Liver (tissue), 3 donors: Measurements from ENCODE around the gene SMIM14.

Experiments
- EGR1 ChIP-seq, 2 donors: IDR thresholded peaks; 2 replicates each; pipeline ENCODE4 v1.6.1; 2016 to 2018; ENCODE audit warnings: antibody characterized with exemption in 2 of 2, low read depth in 2 of 2
- GABPA ChIP-seq, 2 donors: IDR thresholded peaks in 1 of 2; conservative IDR thresholded peaks in 1 of 2; 2 replicates each; pipeline ENCODE4 v1.6.1; 2016; ENCODE audit warnings: antibody characterized with exemption in 2 of 2, mild to moderate bottlenecking in 1 of 2, moderate library complexity in 1 of 2
- JUND ChIP-seq, 2 donors: IDR thresholded peaks; 2 replicates each; pipeline ENCODE4 v1.6.1; 2016; ENCODE audit warnings: antibody characterized with exemption in 2 of 2
- MAX ChIP-seq: IDR thresholded peaks from 2 replicates; pipeline ENCODE4 v1.6.1; 2016; ENCODE audit warnings: antibody characterized with exemption
- NR2F2 ChIP-seq: IDR thresholded peaks from 2 replicates; pipeline ENCODE4 v1.6.1; 2016; ENCODE audit warnings: antibody characterized with exemption
- RAD21 ChIP-seq, 2 donors: IDR thresholded peaks; 2 replicates each; pipeline ENCODE4 v1.6.1; 2016; ENCODE audit warnings: antibody characterized with exemption in 2 of 2, mild to moderate bottlenecking in 2 of 2
- REST ChIP-seq: IDR thresholded peaks from 2 replicates; pipeline ENCODE4 v1.6.1; 2016; ENCODE audit warnings: antibody characterized with exemption, mild to moderate bottlenecking
- SP1 ChIP-seq: IDR thresholded peaks from 2 replicates; pipeline ENCODE4 v1.6.1; 2018; ENCODE audit warnings: antibody characterized with exemption, mild to moderate bottlenecking
- TAF1 ChIP-seq: conservative IDR thresholded peaks from 2 replicates; pipeline ENCODE4 v1.6.1; 2016; ENCODE audit warnings: antibody characterized with exemption, mild to moderate bottlenecking
- TF ChIP-seq, protein P1 (sequence below): fragments of 150-350 bp; IDR thresholded peaks from 2 replicates; pipeline ENCODE4 v1.5.1; 2017; ENCODE audit warnings: improper control_type of control experiment, low read depth, low read length; ENCODE audit not compliant: missing input control
- TF ChIP-seq, protein P2 (sequence below): IDR thresholded peaks from 2 replicates; pipeline ENCODE4 v1.6.1; 2016; ENCODE audit warnings: antibody characterized with exemption
- TF ChIP-seq, protein P3 (sequence below): IDR thresholded peaks from 2 replicates; pipeline ENCODE4 v1.6.1; 2016; ENCODE audit warnings: antibody characterized with exemption
- donor health status: healthy.
- donor health status: healthy.

- TF ChIP-seq, protein P1, sequence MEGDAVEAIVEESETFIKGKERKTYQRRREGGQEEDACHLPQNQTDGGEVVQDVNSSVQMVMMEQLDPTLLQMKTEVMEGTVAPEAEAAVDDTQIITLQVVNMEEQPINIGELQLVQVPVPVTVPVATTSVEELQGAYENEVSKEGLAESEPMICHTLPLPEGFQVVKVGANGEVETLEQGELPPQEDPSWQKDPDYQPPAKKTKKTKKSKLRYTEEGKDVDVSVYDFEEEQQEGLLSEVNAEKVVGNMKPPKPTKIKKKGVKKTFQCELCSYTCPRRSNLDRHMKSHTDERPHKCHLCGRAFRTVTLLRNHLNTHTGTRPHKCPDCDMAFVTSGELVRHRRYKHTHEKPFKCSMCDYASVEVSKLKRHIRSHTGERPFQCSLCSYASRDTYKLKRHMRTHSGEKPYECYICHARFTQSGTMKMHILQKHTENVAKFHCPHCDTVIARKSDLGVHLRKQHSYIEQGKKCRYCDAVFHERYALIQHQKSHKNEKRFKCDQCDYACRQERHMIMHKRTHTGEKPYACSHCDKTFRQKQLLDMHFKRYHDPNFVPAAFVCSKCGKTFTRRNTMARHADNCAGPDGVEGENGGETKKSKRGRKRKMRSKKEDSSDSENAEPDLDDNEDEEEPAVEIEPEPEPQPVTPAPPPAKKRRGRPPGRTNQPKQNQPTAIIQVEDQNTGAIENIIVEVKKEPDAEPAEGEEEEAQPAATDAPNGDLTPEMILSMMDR = no peak
- TF ChIP-seq NR2F2 = no peak
- TF ChIP-seq RAD21 (IDR thresholded peaks at IDR 0.05) = no peak
- TF ChIP-seq MAX = no peak
- TF ChIP-seq GABPA (IDR thresholded peaks at IDR 0.05 in 1 of 2, conservative IDR thresholded peaks at IDR 0.05 in 1 of 2) = no peak
- no peak for TF ChIP-seq SP1
- TF ChIP-seq TAF1 = no peak
- TF ChIP-seq, protein P2, sequence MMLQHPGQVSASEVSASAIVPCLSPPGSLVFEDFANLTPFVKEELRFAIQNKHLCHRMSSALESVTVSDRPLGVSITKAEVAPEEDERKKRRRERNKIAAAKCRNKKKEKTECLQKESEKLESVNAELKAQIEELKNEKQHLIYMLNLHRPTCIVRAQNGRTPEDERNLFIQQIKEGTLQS = no peak
- TF ChIP-seq, protein P3, sequence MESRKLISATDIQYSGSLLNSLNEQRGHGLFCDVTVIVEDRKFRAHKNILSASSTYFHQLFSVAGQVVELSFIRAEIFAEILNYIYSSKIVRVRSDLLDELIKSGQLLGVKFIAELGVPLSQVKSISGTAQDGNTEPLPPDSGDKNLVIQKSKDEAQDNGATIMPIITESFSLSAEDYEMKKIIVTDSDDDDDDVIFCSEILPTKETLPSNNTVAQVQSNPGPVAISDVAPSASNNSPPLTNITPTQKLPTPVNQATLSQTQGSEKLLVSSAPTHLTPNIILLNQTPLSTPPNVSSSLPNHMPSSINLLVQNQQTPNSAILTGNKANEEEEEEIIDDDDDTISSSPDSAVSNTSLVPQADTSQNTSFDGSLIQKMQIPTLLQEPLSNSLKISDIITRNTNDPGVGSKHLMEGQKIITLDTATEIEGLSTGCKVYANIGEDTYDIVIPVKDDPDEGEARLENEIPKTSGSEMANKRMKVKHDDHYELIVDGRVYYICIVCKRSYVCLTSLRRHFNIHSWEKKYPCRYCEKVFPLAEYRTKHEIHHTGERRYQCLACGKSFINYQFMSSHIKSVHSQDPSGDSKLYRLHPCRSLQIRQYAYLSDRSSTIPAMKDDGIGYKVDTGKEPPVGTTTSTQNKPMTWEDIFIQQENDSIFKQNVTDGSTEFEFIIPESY = no peak
- TF ChIP-seq REST = no peak
- no peak for TF ChIP-seq JUND (IDR thresholded peaks at IDR 0.05)
- TF ChIP-seq EGR1 (IDR thresholded peaks at IDR 0.05; ENCODE audit: low read depth in 2 of 2) = no peak
Observed at GRCh38 chr4:39642885-39643552, 4.4 kb upstream of the SMIM14 start.
